ENCODE measurements around the gene RSPH1.

GRCh38 chr21:42520628-42521253, 24.7 kb upstream of the RSPH1 start:
- no peak for TF ChIP-seq POLR2A (IDR thresholded peaks at IDR 0.05)
- peak in 1 of 4 experiments; percentile 15 for TF ChIP-seq CTCF (IDR thresholded peaks at IDR 0.05)
- no peak for TF ChIP-seq POLR2AphosphoS5 (IDR thresholded peaks at IDR 0.05)
- TF ChIP-seq EP300 (IDR thresholded peaks at IDR 0.05), result no peak

Data from gastroesophageal sphincter (tissue), 3 donors.